Mesangial cell (primary cell): ENCODE measurements around the gene APBA1. TPM values are rescaled to one million over a fixed set of nuclear protein-coding genes. Genes with fewer than 3 reads are reported as not detected.

Experiments
- total RNA-seq: library from RNA; depleted of rRNA; stranded (reverse); fragments of >200 nt; gene quantifications from 2 replicates; pipeline ENCODE4 v1.2.3, GENCODE V29; 2015

APBA1 gene
- total RNA-seq, result 1.1 and 8.0 TPM in 2 replicates

GRCh38 chr9:69671879-69672595, at the start of gene APBA1:
TSS of gene APBA1 (minus strand) at chr9:69672371.

Other genes starting within 250 kb of the APBA1 start
- gene PTAR1, start 87.6 kb upstream of the APBA1 start, total RNA-seq, result 29.5 and 41.2 TPM in 2 replicates
- gene CFAP95, start 148.4 kb upstream of the APBA1 start, total RNA-seq, result 0.51 TPM in 1 of 2 replicates, not detected in the other